ENCODE results near the gene DOCK8. TPM values are rescaled to one million over a fixed set of nuclear protein-coding genes. Genes with fewer than 3 reads are reported as not detected.

Gene DOCK8
- total RNA-seq, 1 experiment from 2014 or later = 0.37 TPM

GRCh38 chr9:505741-506059 lies 291.0 kb downstream of the DOCK8 start (continued):
- TF ChIP-seq REST (IDR thresholded peaks at IDR 0.05; ENCODE audit: low read depth) (no peak), ATF3 (IDR thresholded peaks at IDR 0.05) (no peak), POLR2AphosphoS5 (IDR thresholded peaks at IDR 0.05; ENCODE audit: low read depth, low read length) (no peak), CTCF (IDR thresholded peaks at IDR 0.05 in 2 of 3, conservative IDR thresholded peaks at IDR 0.05 in 1 of 3; ENCODE audit: borderline replicate concordance in 1 of 3, insufficient read depth in 1 of 3, low read depth in 2 of 3, low read length in 2 of 3) (no peak)

GRCh38 chr9:506281-506680 lies 291.6 kb downstream of the DOCK8 start:
- BruUV-seq (replicated peaks) = TSS peak; percentile 61
- Histone ChIP-seq H3K27me3 (ENCODE audit: insufficient read depth, low read length) (no peaks in the 10 kb centered on the region), H3K4me1 (ENCODE audit: control insufficient read depth in 1 of 2, insufficient read depth in 2 of 2, low read length in 2 of 2) (peaks cover 13 to 17% of the 10 kb centered on the region in 2 experiments), H3K36me3 (ENCODE audit: control insufficient read depth in 1 of 2, insufficient read depth in 2 of 2, low read length in 2 of 2) (no peaks in the 10 kb centered on the region), H3K9ac (ENCODE audit: low read length) (peak overlapping the region; percentile 74; the same call in 1 of the 2 replicates), H3K9me3 (ENCODE audit: control insufficient read depth in 1 of 2, insufficient read depth in 1 of 2, low read depth in 1 of 2, low read length in 2 of 2) (no peaks in the 10 kb centered on the region), H3K27ac (ENCODE audit: low read depth, low read length) (no peak overlapping the region), H2AFZ (ENCODE audit: low read depth, low read length, poor library complexity, severe bottlenecking) (no peak overlapping the region), H4K20me1 (ENCODE audit: insufficient read depth) (no peaks in the 10 kb centered on the region), H3K9me2 (ENCODE audit: insufficient read depth) (no peaks in the 10 kb centered on the region), H3K4me3 (replicated peaks in 1 of 2; ENCODE audit: low read depth in 1 of 2, low read length in 2 of 2) (peak overlapping the region; percentile 62 to 72; a peak in 3 of 4 replicates), H3K79me2 (ENCODE audit: insufficient read depth, low read length) (peaks cover 35% of the 10 kb centered on the region), H3K4me2 (ENCODE audit: low read length) (peak overlapping the region; percentile 93; the same call in 1 of the 2 replicates)
- TF ChIP-seq RAD21 (IDR thresholded peaks at IDR 0.05; ENCODE audit: low read depth) = no peak
- no peak for TF ChIP-seq EZH2phosphoT487 (IDR thresholded peaks at IDR 0.05; ENCODE audit: borderline replicate concordance)
- TF ChIP-seq JUND (IDR thresholded peaks at IDR 0.05) = no peak
- no peak for TF ChIP-seq CBX3 (IDR thresholded peaks at IDR 0.05; ENCODE audit: low read depth)
- TF ChIP-seq SIN3A (IDR thresholded peaks at IDR 0.05; ENCODE audit: low read depth) = no peak
- no peak for TF ChIP-seq POLR2A (IDR thresholded peaks at IDR 0.05; ENCODE audit: borderline replicate concordance, extremely low read depth, insufficient read depth, insufficient read length)
- no peak for TF ChIP-seq YY1 (IDR thresholded peaks at IDR 0.05; ENCODE audit: extremely low read depth, insufficient replicate concordance, low read depth, low read length)
- TF ChIP-seq FOSL1 (IDR thresholded peaks at IDR 0.05; ENCODE audit: low read depth) = no peak
- no peak for TF ChIP-seq ZFX (IDR thresholded peaks at IDR 0.05)
- no peak for TF ChIP-seq TCF7L2 (IDR thresholded peaks at IDR 0.05; ENCODE audit: borderline replicate concordance, extremely low read depth, insufficient read depth, insufficient read length)
- no peak for TF ChIP-seq SP1 (IDR thresholded peaks at IDR 0.05; ENCODE audit: low read depth)
- TF ChIP-seq EZH2 (IDR thresholded peaks at IDR 0.05) = no peak
- TF ChIP-seq ZNF274 (IDR thresholded peaks at IDR 0.05; ENCODE audit: low read depth, low read length) = no peak
- no peak for TF ChIP-seq ATF3 (IDR thresholded peaks at IDR 0.05)
- TF ChIP-seq MAX (IDR thresholded peaks at IDR 0.05) = no peak
- TF ChIP-seq ZBTB33 (IDR thresholded peaks at IDR 0.05; ENCODE audit: extremely low read depth, insufficient replicate concordance, low read length) = no peak
- ChIA-PET POLR2A (no interaction called here), CTCF (no interaction called here), RAD21 (ENCODE audit: low non-redundant PET in 1 of 2, low total read pairs in 2 of 2, uncharacterized antibody in 2 of 2, unreplicated experiment in 2 of 2) (no interaction called here)
- ATAC-seq (no peak), DNase-seq (ENCODE audit: low read depth, low spot score) (no peak)
- intact Hi-C loops (cut with micrococcal nuclease) = no loop called here

Data from HCT116 (cell line).